Right hindlimb (tissue), 1 donor: ENCODE data around the gene ATP8B4.

Experiments
- DNase-seq: peaks from one replicate; pipeline ENCODE4 v3.0.0-alpha.2; 2018

The ATP8B4 gene

DNA sequence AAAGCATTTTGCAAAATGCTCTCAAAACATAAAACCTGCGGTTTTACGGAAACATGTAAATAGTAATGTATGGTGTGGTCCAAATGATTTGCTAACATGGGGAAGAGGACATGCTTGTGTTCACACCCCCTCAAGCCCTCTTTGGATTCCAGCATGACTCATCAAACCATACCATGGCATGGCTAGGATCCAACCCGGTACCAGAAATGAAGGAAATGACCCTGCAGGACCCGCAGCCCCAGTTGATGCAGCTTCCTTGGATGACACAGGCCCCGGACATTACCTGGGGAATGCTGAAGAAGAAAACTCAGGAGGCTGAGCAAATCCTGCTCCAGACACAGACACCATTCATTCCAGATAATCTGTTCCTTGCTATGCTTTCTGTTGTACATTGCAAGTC lies 275.3 kb downstream of the ATP8B4 start:
- no peak for DNase-seq

DNA sequence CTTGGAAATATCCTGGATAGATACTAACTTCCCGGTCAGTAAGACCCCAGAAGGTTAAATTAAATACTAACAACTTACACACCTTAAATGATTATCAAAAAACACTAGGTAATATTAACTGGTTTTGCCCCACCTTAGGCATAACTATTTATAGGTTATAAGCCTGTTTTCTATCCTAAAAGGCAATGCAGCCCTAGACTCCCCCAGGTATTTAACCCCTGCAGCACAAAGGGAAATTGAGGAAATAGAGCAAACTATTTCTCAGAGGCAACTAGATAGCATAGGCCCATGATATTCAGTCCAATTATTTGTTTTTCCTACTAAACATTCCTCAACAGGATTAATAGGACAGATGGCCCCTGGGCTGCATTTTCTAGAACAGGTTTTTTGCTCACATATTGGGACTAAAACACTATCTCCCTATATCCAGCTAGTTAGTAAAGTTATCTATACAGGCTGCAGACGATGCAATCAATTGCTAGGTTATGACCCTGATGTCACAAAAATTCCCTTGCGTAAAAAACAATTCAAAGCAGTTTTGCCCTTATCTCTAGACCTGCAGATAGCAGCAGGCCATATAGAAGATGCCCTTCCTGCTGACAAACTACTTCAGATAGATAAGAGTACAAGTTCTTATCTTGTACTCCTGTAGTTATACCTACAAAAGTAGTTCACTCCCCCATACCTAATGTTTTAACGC lies 276.9 kb downstream of the ATP8B4 start:
- DNase-seq: no peak

DNA sequence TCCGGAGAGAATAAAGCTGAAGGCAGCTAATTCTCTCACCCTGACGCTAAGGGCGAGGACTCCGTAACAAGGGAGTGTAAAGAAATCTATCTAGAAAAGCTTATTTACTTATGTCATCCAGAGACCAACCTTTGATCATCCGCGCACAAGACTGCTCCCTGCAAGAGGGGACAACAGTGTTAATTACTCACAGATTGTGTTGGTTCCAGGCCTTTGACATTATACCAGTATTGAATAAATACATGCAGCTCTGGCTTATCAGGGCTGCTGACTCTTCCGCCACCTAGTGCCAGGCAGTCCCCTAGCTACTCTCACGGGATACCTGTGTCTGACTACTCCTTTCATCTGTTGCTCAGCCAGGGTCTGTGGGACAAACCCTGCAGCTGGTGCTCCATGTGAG lies 286.5 kb downstream of the ATP8B4 start:
- no peak for DNase-seq

DNA sequence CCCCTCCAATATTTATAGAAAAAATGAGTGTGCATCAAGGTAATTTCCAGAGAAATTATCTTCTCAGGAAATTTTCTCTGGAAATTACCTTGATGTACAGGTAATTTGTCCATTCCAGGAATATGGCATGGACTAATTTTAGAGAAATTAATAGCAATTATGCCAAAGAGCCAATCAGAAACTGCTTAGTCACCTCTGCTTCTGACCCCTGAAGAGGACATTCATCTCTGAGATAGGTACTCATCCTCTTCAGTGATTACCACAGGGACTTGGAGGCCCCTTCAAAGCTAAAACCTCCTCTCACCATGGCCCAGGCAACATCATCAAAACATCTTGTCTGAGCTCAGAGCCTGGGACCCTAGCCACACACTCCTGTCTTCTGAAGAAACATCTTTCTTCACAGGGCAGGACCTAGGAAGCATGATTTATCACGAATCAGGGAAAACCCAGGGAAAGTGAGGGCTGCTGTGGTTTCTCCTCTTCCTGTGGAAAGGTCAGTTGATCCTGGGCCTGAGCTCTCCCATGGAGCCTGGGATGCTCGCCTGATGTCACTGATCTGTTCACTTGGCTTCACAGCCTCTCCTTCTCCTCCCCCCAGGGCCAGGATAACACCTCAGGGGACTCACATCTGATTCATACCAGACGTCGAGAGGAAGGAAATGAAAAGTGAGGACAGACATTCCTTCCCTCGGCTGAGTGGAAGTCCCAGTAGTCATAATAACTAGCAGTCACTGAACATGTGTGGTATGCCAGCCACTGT lies 287.6 kb downstream of the ATP8B4 start:
- DNase-seq: peak; percentile 45

DNA sequence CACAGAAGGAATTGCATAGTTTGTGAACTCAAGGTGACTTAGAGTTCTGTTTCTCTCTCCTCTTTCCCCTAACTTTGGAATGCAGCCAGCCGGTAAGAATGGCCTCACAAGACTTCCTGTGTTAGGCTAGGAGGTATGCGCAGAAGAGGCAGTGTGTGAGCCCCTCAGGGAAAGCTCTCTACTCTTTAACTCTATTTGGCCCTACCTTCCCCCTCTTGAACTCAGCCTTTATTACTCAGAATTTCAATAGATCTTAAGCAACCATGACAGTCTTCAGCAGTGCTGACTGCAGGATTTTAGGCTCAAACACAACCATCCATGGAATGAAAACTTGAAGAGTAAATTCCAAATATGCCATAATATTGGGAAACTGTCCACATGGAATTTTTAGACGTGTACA lies 288.6 kb downstream of the ATP8B4 start:
- no peak for DNase-seq

DNA sequence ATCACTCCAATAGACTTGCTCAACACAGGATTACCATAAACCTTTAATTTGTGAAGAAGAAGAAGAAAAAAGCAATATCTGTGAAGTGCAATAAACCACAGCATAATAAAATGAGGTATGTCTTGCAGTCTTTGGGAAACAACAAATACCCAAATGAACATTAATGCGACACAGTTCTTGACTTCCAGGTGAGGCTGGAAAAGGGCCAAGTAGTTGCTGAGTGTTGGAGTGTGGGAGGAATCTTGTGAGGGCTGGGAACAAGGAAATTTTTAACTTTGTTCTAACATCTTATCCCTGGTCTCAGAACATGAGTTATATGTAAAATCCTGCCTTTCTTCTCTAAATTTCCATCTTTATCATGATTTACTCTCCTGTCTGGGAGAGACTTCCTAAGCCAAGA lies 291.7 kb downstream of the ATP8B4 start:
- no peak for DNase-seq

DNA sequence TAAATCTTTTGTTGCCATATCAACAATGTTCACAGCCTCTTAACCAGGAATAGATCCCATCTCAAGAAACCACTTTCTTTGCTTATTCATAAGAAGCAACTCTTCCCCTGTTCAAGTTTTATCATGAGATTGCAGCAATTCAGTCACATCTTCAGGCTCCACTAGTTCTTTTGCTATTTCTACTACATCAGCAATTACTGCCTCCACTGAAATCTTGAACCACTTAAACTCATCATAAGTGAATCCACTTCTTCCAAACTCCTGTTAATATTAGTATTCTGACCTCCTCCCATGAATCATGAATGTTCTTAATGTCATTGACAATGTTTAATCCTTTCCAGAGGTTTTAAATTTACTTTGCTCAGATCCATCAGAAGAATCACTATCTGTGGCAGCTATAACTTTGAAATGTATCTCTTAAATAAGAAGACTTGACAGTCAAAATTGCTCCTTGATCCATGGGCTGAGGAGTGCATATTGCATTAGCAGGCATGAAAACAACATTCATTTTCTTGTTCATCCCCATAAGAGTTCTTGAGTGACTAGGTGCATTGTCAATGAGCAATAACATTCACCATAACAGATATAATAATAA lies 292.3 kb downstream of the ATP8B4 start:
- no peak for DNase-seq

DNA sequence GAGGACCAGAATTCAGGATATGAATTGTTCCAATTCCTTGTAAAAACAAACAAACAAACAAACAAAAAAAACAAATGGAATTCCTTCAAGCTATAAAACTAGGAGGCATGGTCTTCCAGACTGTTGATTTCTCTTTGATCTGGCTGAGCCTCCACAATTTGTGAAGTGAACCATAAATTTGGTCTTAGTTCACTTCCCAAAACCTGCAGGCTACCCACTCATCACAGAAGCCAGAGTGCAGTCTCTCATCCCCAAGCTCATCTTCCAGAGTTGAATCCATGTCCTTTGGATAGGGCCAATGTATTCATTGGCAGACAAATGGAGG lies 294.3 kb downstream of the ATP8B4 start:
- DNase-seq: no peak

DNA sequence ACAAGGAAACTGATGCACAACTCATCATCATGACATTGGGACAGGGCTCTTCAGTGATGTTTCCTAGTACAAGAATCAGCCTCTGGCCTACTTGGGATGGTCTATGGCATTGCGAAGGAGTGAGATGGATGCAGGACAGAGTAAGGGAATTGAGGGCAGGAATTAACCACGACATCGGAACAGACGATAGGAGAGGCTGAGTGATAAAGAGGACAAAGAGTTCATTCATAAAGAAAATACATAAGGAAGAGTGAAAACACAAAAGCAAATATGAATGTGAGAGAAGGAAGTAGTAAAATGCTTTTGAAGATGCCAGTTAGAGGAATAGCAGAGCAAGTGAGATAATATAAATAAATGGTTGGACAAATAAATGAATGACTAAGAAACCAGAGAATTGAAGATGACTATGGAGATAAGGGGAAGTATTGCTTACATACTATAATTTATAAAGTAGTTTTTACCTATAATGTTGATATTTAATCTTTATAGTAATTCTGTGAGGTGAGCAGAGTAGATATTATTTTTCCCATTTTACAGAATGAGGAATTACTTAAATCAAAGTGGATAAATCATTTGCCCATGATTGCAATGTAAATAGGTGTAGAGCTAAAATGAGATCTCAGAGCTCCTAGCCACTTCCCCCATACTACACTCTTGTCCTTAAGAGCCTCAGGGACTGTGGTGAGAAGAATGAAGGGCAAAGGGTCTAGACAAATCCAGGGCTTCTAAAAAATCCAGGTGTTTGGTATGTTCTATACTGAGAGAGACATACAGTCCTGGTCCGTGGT lies 294.9 kb downstream of the ATP8B4 start:
- DNase-seq: no peak

DNA sequence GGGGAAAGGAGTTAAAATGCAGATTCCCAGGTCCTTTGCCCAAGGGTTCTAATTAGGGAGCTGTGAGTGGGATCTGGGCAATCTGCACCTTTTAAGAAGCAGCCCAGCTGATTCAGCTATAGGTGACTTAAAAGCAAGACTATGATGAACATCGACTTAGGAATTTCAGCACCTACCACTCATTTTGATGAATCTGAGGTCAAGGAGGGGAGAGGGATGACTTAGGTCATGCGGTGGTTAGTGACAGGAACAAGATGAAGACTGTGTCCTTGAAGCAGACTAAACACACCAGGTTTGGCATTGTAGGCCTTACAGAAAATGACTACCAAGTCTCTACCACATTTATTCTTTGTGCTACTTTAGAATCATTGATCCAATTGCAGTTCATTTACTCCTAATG lies 301.9 kb downstream of the ATP8B4 start:
- DNase-seq: no peak

DNA sequence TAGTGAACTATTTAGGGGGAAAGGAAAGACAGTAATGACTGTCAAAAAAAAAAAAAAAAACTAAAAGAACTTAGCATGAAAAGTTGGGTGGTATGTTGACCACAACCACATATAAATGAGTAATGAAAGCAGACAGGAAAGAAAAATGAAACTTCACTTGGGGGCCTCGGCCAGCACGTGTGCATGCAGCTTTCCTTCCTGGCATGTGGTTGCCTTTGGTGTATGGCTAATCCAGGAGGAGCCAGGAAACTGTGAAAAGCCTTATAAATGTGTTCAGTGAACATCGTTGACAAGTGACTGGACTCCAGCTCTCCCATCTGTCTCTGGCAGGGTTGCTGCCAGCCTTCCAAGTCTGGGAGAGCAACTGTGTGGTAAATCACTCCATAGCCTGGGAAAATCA lies 303.1 kb downstream of the ATP8B4 start:
- DNase-seq: peak; percentile 75

DNA sequence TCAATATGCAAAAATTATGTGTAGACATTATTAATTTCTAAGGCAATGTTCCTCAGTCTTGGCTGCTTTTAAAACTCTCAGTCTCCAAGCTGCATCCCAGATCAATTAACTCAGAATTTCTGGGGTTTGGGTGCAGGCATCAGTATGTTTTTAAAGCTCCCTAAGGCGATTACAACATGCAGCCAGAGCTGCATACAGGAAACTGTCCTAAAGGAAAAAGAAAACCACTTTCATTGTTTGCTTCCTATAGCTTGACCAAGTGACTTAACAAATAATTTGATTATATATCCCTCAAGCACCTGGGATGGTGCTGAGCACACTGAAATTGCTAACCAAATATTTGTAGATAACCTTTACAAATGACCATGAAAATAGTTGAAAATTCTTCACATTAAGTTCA lies 303.5 kb downstream of the ATP8B4 start:
- no peak for DNase-seq

DNA sequence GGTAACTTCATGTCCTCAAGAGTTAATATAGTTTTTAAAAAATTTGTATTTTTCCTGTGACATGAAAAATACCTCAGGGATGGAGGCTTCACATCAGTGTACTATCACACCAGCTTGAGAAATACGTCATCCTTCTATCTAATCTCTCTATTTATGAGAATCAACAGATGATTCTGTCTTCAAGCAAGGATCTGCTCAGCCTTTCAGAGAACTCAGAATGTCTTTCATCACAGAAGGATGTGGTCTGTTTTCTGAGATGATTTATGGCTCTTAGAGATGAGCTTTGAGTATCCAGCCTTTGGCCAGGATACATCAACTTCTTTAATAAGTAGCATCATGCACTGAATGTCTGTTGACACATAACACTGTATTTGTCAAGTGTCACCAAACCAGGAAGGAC lies 304.3 kb downstream of the ATP8B4 start:
- DNase-seq: no peak

DNA sequence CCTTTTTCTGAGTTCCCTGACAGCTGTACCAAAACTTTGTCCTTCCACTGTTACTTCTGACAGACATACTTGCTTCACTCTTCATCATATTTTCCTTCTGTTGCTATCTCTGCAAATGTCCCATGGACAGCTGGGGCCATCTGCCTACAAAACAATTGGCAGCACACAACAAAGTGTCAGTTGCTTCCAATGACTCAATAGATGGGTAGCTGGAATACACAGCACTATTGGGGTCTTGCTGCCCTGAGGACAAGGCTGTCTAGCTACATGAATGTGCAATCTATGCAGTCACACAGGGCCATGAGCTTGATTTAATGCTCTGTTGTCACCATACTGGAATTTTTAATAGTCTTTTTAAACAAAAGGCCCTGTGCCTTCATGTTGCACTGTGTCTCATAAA lies 305.4 kb downstream of the ATP8B4 start:
- DNase-seq: peak; percentile 54

DNA sequence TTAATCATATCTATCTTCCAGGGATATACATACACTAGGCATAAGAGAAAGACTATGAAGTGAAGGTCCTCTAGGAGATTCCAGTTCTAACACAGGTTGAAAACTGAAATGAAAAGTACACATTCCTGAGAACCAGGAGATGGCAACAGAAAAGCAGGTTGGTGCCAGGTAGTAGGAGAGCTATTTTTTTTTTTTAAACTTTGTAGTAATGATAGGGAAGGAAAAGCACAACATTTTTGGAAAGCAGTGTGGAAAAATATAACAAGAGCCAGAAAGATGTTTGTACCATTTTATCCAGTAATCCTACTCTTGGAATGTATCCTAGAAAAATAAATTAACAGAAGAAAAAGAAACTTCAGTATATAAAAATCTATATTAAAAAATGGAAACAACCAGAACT lies 308.3 kb downstream of the ATP8B4 start:
- DNase-seq: peak; percentile 25

DNA sequence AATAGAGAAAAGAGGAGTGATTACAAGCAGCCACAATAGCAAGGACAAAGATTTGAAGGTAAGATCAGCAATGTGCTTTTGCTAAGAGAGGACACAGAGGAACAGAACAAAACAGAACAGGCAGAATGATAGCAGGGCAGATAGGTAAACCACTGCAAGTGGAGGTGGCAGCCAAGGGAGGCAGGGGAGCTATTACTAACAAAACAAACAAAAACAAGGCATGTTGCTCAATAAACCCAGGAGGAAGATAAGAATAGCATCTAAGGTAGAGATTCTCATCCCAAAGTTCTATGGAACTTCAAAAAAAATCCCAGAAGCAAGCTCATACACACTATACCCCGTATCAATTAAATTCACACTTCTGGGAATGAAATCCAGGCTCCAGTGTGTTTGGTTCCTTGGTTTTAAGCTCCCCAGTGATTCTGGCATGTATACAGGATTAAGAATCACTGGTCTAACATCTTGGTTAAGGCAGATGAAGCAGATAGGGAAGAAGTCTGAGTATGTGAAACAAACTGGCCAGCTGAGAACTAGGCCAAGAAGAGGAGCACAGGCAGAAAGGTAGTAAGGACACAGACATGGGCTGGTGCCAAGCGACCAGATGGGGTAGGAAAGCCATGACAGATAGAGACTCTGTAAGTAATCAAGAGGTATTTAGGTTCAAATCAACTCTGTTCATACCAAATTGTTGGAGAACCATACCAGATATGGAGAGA lies 309.0 kb downstream of the ATP8B4 start:
- DNase-seq: no peak

DNA sequence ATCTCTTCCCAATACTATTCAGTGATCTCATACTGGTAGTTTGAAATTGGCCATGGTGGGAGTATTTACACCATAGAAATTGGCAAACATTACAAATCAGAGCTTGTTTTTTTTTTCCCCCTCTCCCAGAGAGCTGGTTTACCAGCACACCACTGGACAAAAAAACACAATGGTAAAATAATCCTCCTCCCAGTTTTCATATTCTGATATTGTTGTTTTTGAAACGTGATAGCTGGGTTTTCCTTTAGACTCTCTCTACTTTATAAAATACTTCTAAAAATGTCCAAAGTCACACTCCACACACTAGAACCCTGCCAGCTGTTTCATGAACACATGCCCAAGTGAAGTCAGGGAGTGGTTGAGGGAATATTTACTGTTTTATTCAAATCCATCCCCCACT lies 310.7 kb downstream of the ATP8B4 start:
- no peak for DNase-seq
